Keratinocyte (primary cell): ENCODE results near the gene TMEM135. TPM values are rescaled to one million over a fixed set of nuclear protein-coding genes. Genes with fewer than 3 reads are reported as not detected.
"Not testable (repeated sequence)": the region's sequence is repeated elsewhere in the genome, so short reads cannot be mapped to it uniquely, and the experiment has no call there.

Experiments used
- DNase-seq: peaks from one replicate; pipeline ENCODE4 v3.0.0-alpha.2; 2011; ENCODE audit warnings: low read depth, missing footprints, low spot score
- FAIRE-seq: peaks from 2 replicates; lab custom pipeline; 2011; peaks lifted over from hg19 to GRCh38; lab: Jason Lieb, UNC
- H2AFZ ChIP-seq: 2 replicates; pipeline ENCODE4 v1.6.0; 2012; ENCODE audit warnings: low read length, control low read depth, inconsistent platforms; ENCODE audit not compliant: control insufficient read depth
- H3K27ac ChIP-seq: 2 replicates; pipeline ENCODE4 v1.5.1; 2011; ENCODE audit warnings: low read length; ENCODE audit not compliant: control insufficient read depth, insufficient read depth
- H3K27me3 ChIP-seq: 3 replicates; pipeline ENCODE4 v1.6.0; 2011; ENCODE audit warnings: low read length; ENCODE audit not compliant: control insufficient read depth, insufficient read depth; ENCODE audit errors: extremely low read depth
- H3K36me3 ChIP-seq, 2 experiments: 2 replicates in 1 of 2; 3 replicates in 1 of 2; pipeline ENCODE4 v1.5.1; 2011; ENCODE audit warnings: low read length in 2 of 2, mild to moderate bottlenecking in 1 of 2; ENCODE audit not compliant: control insufficient read depth in 2 of 2, insufficient read depth in 2 of 2; ENCODE audit errors: extremely low read depth in 1 of 2
- H3K4me1 ChIP-seq: 3 replicates; pipeline ENCODE4 v1.5.1; 2011; ENCODE audit warnings: low read length; ENCODE audit not compliant: control insufficient read depth, insufficient read depth; ENCODE audit errors: extremely low read depth
- H3K4me2 ChIP-seq: 3 replicates; pipeline ENCODE4 v1.6.0; 2011; ENCODE audit warnings: low read depth, low read length; ENCODE audit not compliant: control insufficient read depth, insufficient read depth; ENCODE audit errors: extremely low read depth
- H3K4me3 ChIP-seq, 3 experiments: fragments of 200-600 bp in 1 of 3; sonication (generic) in 1 of 3; 2 replicates in 2 of 3; 3 replicates in 1 of 3; pipeline ENCODE4 v1.5.1; 2011 to 2016; ENCODE audit warnings: low read length in 3 of 3, mild to moderate bottlenecking in 3 of 3, control low read depth in 2 of 3, inconsistent platforms in 1 of 3, low read depth in 1 of 3, mixed read lengths in 1 of 3, mixed run types in 1 of 3, moderate library complexity in 1 of 3; ENCODE audit not compliant: control insufficient read depth in 2 of 3, insufficient read depth in 2 of 3; ENCODE audit errors: extremely low read depth in 1 of 3
- H3K79me2 ChIP-seq: 2 replicates; pipeline ENCODE4 v1.6.0; 2012; ENCODE audit warnings: low read length; ENCODE audit not compliant: control insufficient read depth, insufficient read depth
- H3K9ac ChIP-seq: 3 replicates; pipeline ENCODE4 v1.6.0; 2011; ENCODE audit warnings: low read length; ENCODE audit not compliant: control insufficient read depth, insufficient read depth; ENCODE audit errors: extremely low read depth
- H3K9me1 ChIP-seq: 3 replicates; pipeline ENCODE4 v1.6.0; 2011; ENCODE audit warnings: low read length; ENCODE audit not compliant: control insufficient read depth, insufficient read depth; ENCODE audit errors: extremely low read depth
- H3K9me3 ChIP-seq: 2 replicates; pipeline ENCODE4 v1.5.1; 2012; ENCODE audit warnings: low read depth, low read length; ENCODE audit not compliant: control insufficient read depth
- H4K20me1 ChIP-seq: 3 replicates; pipeline ENCODE4 v1.6.0; 2011; ENCODE audit warnings: low read length; ENCODE audit not compliant: control insufficient read depth, insufficient read depth; ENCODE audit errors: extremely low read depth
- EZH2 ChIP-seq: IDR thresholded peaks from one replicate; pipeline ENCODE4 v1.6.1; 2012; ENCODE audit warnings: inconsistent platforms, mild to moderate bottlenecking, low read length, moderate library complexity
- dilution Hi-C: fragments of 300-500 bp; cut with MboI; formaldehyde crosslinking; loops from one replicate; pipeline ENCODE4 v1.7.0; 2020; ENCODE audit warnings: low sequenced_read_pairs; ENCODE audit not compliant: extremely low pct_ligation_motif_present
- polyA plus RNA-seq, 5 experiments: library from polyadenylated mRNA; depleted of rRNA in 3 of 5; stranded (reverse) in 3 of 5; stranded (forward) in 1 of 5; unstranded in 1 of 5; fragments of >200 nt; gene quantifications; 1 replicate in 1 of 5; 2 replicates in 3 of 5; 3 replicates in 1 of 5; pipeline versions ENCODE4 v1.2.1 to v1.2.3, GENCODE V29; 2011 to 2012; ENCODE audit warnings: missing spikeins in 2 of 5, low read depth in 1 of 5, low replicate concordance in 1 of 5
- TF ChIP-seq, protein P1 (sequence below), 3 experiments: IDR thresholded peaks in 1 of 3; conservative IDR thresholded peaks in 1 of 3; optimal IDR thresholded peaks in 1 of 3; 2 replicates in 2 of 3; 3 replicates in 1 of 3; pipeline versions ENCODE3 to v1.5.1; 2011; ENCODE audit warnings: low read length in 3 of 3, mild to moderate bottlenecking in 3 of 3, moderate library complexity in 2 of 3, control low read depth in 1 of 3, inconsistent platforms in 1 of 3; ENCODE audit not compliant: insufficient read depth in 2 of 3; ENCODE audit errors: extremely low read depth in 1 of 3

Gene TMEM135
- polyA plus RNA-seq, 1 donor (not counting 4 experiments of a cell fraction or from before 2014, with no cell fraction given) = 15.0 TPM

DNA sequence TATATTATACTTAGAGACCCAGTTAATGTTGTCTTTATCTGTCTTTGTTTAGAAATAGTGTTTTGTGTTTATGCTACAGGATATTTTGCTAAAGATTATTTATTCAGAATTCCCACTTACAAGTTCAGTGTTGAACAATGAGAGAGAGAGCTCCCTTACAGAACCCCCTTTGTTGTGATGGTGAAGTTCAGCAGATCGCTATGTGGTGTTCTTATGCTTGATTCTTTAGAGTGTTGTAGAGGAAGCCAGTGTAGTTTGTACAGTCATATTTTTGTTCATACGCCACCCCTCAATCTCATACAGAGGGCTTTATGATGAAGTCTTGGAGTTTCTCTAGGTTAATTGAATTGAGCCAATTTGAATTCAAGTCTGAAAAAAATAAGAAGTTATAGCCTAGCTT lies 150.2 kb downstream of the TMEM135 start:
- Histone ChIP-seq H3K9me3 (no peaks in the 10 kb centered on the region), H3K4me3 (no peak overlapping the region), H3K79me2 (no peaks in the 10 kb centered on the region), H3K36me3 (no peaks in the 10 kb centered on the region), H3K4me1 (no peaks in the 10 kb centered on the region), H2AFZ (no peak overlapping the region), H3K27me3 (no peaks in the 10 kb centered on the region), H3K9ac (no peak overlapping the region), H4K20me1 (no peaks in the 10 kb centered on the region), H3K4me2 (no peak overlapping the region), H3K9me1 (no peaks in the 10 kb centered on the region), H3K27ac (no peak overlapping the region)
- FAIRE-seq (no peak), DNase-seq (no peak)
- no peak for TF ChIP-seq EZH2
- TF ChIP-seq, protein P1, sequence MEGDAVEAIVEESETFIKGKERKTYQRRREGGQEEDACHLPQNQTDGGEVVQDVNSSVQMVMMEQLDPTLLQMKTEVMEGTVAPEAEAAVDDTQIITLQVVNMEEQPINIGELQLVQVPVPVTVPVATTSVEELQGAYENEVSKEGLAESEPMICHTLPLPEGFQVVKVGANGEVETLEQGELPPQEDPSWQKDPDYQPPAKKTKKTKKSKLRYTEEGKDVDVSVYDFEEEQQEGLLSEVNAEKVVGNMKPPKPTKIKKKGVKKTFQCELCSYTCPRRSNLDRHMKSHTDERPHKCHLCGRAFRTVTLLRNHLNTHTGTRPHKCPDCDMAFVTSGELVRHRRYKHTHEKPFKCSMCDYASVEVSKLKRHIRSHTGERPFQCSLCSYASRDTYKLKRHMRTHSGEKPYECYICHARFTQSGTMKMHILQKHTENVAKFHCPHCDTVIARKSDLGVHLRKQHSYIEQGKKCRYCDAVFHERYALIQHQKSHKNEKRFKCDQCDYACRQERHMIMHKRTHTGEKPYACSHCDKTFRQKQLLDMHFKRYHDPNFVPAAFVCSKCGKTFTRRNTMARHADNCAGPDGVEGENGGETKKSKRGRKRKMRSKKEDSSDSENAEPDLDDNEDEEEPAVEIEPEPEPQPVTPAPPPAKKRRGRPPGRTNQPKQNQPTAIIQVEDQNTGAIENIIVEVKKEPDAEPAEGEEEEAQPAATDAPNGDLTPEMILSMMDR (optimal IDR thresholded peaks at IDR 0.05 in 1 of 3, IDR thresholded peaks at IDR 0.05 in 1 of 3, conservative IDR thresholded peaks at IDR 0.05 in 1 of 3; ENCODE audit: extremely low read depth in 1 of 3, insufficient read depth in 2 of 3, low read length in 3 of 3) = no peak
- dilution Hi-C loops = no loop called here

GRCh38 chr11:87188396-87188795 lies 150.7 kb downstream of the TMEM135 start:
- H3K4me3 ChIP-seq, H2AFZ ChIP-seq, H3K9ac ChIP-seq, FAIRE-seq, dilution Hi-C loops, DNase-seq, H3K36me3 ChIP-seq, H3K4me1 ChIP-seq, H3K9me3 ChIP-seq, H3K9me1 ChIP-seq, H3K79me2 ChIP-seq, H3K27me3 ChIP-seq, H4K20me1 ChIP-seq, H3K4me2 ChIP-seq, H3K27ac ChIP-seq: not testable (repeated sequence)

- dilution Hi-C loops, H3K9me3 ChIP-seq, H3K9me1 ChIP-seq, H3K4me3 ChIP-seq, H3K4me1 ChIP-seq, H3K4me2 ChIP-seq, H3K27ac ChIP-seq, H2AFZ ChIP-seq, DNase-seq, H3K79me2 ChIP-seq, FAIRE-seq, H4K20me1 ChIP-seq, H3K9ac ChIP-seq, H3K36me3 ChIP-seq, H3K27me3 ChIP-seq: not testable (repeated sequence)
These were observed 151.2 kb downstream of the TMEM135 start for GRCh38 chr11:87188921-87189320.
